Stimulated activated CD4-positive, alpha-beta T cell treated with anti-CD3 and anti-CD28 coated beads, Interleukin-12 subunit alpha, Interleukin-12 subunit beta, amount 100 ng/mL, for 4 hours (primary cell): ENCODE data around the gene SLC12A4.
"Not testable (repeated sequence)": the region's sequence is repeated elsewhere in the genome, so short reads cannot be mapped to it uniquely, and the experiment has no call there.

Experiments used
- DNase-seq: peaks from one replicate; pipeline ENCODE4 v3.0.0-alpha.2; 2020

SLC12A4 gene

GRCh38 chr16:67924140-67924906 lies 44.1 kb downstream of the SLC12A4 start:
- DNase-seq = no peak

GRCh38 chr16:67923414-67924116 lies 44.9 kb downstream of the SLC12A4 start:
- no peak for DNase-seq

- no peak for DNase-seq
Measured at GRCh38 chr16:67922740-67923139, 45.7 kb downstream of the SLC12A4 start.

- DNase-seq = no peak
Measured at GRCh38 chr16:67922221-67922620, 46.2 kb downstream of the SLC12A4 start.

GRCh38 chr16:67919622-67920221 lies 48.7 kb downstream of the SLC12A4 start:
- no peak for DNase-seq

- peak; percentile 40 for DNase-seq
Measured at GRCh38 chr16:67917852-67918236, 50.6 kb downstream of the SLC12A4 start.

- no peak for DNase-seq
Measured at GRCh38 chr16:67917140-67917851, 51.1 kb downstream of the SLC12A4 start.

GRCh38 chr16:67915831-67916723 lies 52.4 kb downstream of the SLC12A4 start:
- no peak for DNase-seq

- not testable (repeated sequence) for DNase-seq
Measured at GRCh38 chr16:67915496-67915769, 53.0 kb downstream of the SLC12A4 start.

GRCh38 chr16:67914758-67915495 lies 53.5 kb downstream of the SLC12A4 start:
- no peak for DNase-seq

GRCh38 chr16:67910158-67910557 lies 58.3 kb downstream of the SLC12A4 start:
- DNase-seq = no peak

GRCh38 chr16:67909056-67909742 lies 59.2 kb downstream of the SLC12A4 start:
- DNase-seq = no peak

- DNase-seq = no peak
Measured at GRCh38 chr16:67907397-67908180, 60.8 kb downstream of the SLC12A4 start.

- no peak for DNase-seq
Measured at GRCh38 chr16:67902831-67903230, 65.6 kb downstream of the SLC12A4 start.

- no peak for DNase-seq
Measured at GRCh38 chr16:67901734-67902133, 66.7 kb downstream of the SLC12A4 start.

- no peak for DNase-seq
Measured at GRCh38 chr16:67897231-67897630, 71.2 kb downstream of the SLC12A4 start.

GRCh38 chr16:67893743-67894399 lies 74.6 kb downstream of the SLC12A4 start:
- no peak for DNase-seq
